GM23338 (cell line): ENCODE results near the gene SLC48A1. TPM values are rescaled to one million over a fixed set of nuclear protein-coding genes. Genes with fewer than 3 reads are reported as not detected.

ENCODE experiments used
- ATAC-seq: fragments of 200-7000 bp; cut with Tn5 transposase; 3 replicates; pipeline ENCODE4 v1.9.1; 2020
- DNase-seq: peaks from one replicate; pipeline ENCODE4 v3.0.0-alpha.2; 2015; ENCODE audit warnings: low spot score
- H2AFZ ChIP-seq: fragments of 200-600 bp; sonication (generic); 2 replicates; pipeline ENCODE4 v1.8.0; 2016; ENCODE audit warnings: antibody characterized with exemption, mild to moderate bottlenecking, moderate library complexity
- H3F3A ChIP-seq: fragments of 200-600 bp; sonication (generic); replicated peaks from 2 replicates; pipeline ENCODE4 v1.8.0; 2017; ENCODE audit warnings: antibody characterized with exemption, mixed run types, low read depth
- H3K27ac ChIP-seq: fragments of 200-600 bp; sonication (generic); 2 replicates; pipeline ENCODE4 v1.6.1; 2016; ENCODE audit warnings: low read depth
- H3K27me3 ChIP-seq: fragments of 200-600 bp; sonication (generic); 2 replicates; pipeline ENCODE4 v1.8.0; 2016; ENCODE audit warnings: mild to moderate bottlenecking, mixed run types, moderate library complexity; ENCODE audit not compliant: insufficient read depth
- H3K36me3 ChIP-seq: fragments of 200-600 bp; sonication (generic); 2 replicates; pipeline ENCODE4 v1.8.0; 2016; ENCODE audit warnings: mild to moderate bottlenecking; ENCODE audit not compliant: insufficient read depth
- H3K4me1 ChIP-seq: fragments of 200-600 bp; sonication (generic); 2 replicates; pipeline ENCODE4 v1.8.0; 2016; ENCODE audit warnings: mild to moderate bottlenecking, moderate library complexity; ENCODE audit not compliant: insufficient read depth
- H3K4me2 ChIP-seq: fragments of 200-600 bp; sonication (generic); 2 replicates; pipeline ENCODE4 v1.7.1; 2017; ENCODE audit warnings: mixed run types
- H3K4me3 ChIP-seq: fragments of 200-600 bp; sonication (generic); 2 replicates; pipeline ENCODE4 v1.6.1; 2016; ENCODE audit warnings: mixed run types
- H3K79me2 ChIP-seq: fragments of 200-600 bp; sonication (generic); replicated peaks from 2 replicates; pipeline ENCODE4 v1.8.0; 2017; ENCODE audit warnings: mild to moderate bottlenecking; ENCODE audit not compliant: insufficient read depth
- H3K9me2 ChIP-seq: fragments of 200-600 bp; sonication (generic); 2 replicates; pipeline ENCODE4 v1.8.0; 2017; ENCODE audit not compliant: insufficient read depth
- H4K20me1 ChIP-seq: fragments of 200-600 bp; sonication (generic); replicated peaks from 2 replicates; pipeline ENCODE4 v1.8.0; 2017; ENCODE audit warnings: mild to moderate bottlenecking; ENCODE audit not compliant: insufficient read depth
- H3K27ac Mint-ChIP-seq: 2 replicates; pipeline ENCODE4 v1.8.0; 2020; ENCODE audit warnings: inconsistent platforms, mild to moderate bottlenecking, moderate library complexity, mixed read lengths
- H3K27me3 Mint-ChIP-seq: 3 replicates; pipeline ENCODE4 v1.8.0; 2022; ENCODE audit warnings: low read depth, mild to moderate bottlenecking, moderate library complexity, mixed read lengths, inconsistent platforms; ENCODE audit not compliant: insufficient read depth, poor library complexity
- H3K36me3 Mint-ChIP-seq: 3 replicates; pipeline ENCODE4 v1.8.0; 2021; ENCODE audit warnings: low read depth, mild to moderate bottlenecking, inconsistent platforms, moderate library complexity, mixed read lengths
- H3K4me1 Mint-ChIP-seq: 3 replicates; pipeline ENCODE4 v1.8.0; 2020; ENCODE audit warnings: mild to moderate bottlenecking, inconsistent platforms, mixed read lengths
- H3K4me3 Mint-ChIP-seq: 3 replicates; pipeline ENCODE4 v1.8.0; 2021; ENCODE audit warnings: moderate library complexity, mild to moderate bottlenecking, inconsistent platforms, mixed read lengths
- H3K9me3 Mint-ChIP-seq: 3 replicates; pipeline ENCODE4 v1.8.0; 2020; ENCODE audit warnings: moderate library complexity, mild to moderate bottlenecking, inconsistent platforms, mixed read lengths
- CREB1 ChIP-seq: fragments of 250-450 bp; sonication (Bioruptor Pico); IDR thresholded peaks from 2 replicates; pipeline ENCODE4 v1.5.0; 2020; ENCODE audit warnings: low read depth, mild to moderate bottlenecking, moderate library complexity
- CTCF ChIP-seq, 2 experiments: fragments of 200-600 bp in 1 of 2; sonication (generic) in 1 of 2; conservative IDR thresholded peaks; 2 replicates each; pipeline versions ENCODE4 v1.5.1 to v1.6.1; 2016 to 2017; ENCODE audit warnings: antibody characterized with exemption in 2 of 2, low read depth in 2 of 2, mild to moderate bottlenecking in 2 of 2, moderate library complexity in 1 of 2
- ETS1 ChIP-seq: IDR thresholded peaks from 2 replicates; pipeline ENCODE4 v1.6.1; 2016; ENCODE audit warnings: antibody characterized with exemption
- ZNF331 ChIP-seq: fragments of 250-450 bp; sonication (Bioruptor Pico); IDR thresholded peaks from 2 replicates; pipeline ENCODE4 v1.5.0; 2020; ENCODE audit warnings: low read depth, mild to moderate bottlenecking, moderate library complexity
- polyA plus RNA-seq: library from polyadenylated mRNA; unstranded; fragments of >200 nt; fragmentation: Nextera tagmentation; extraction: Ambion mirVana; gene quantifications from 2 replicates; pipeline ENCODE4 v1.2.1, GENCODE V29; 2016
- total RNA-seq: library from RNA; depleted of rRNA; stranded (reverse); fragments of >200 nt; shearing (Covaris generic); gene quantifications from 2 replicates; pipeline ENCODE4 v1.2.3, GENCODE V29; 2014
- TF ChIP-seq, protein P1 (sequence below): fragments of 250-450 bp; sonication (Bioruptor Pico); IDR thresholded peaks from 2 replicates; pipeline ENCODE4 v1.5.0; 2020; ENCODE audit warnings: mild to moderate bottlenecking, moderate library complexity

SLC48A1 gene
- total and polyA plus RNA-seq, 2 experiments from 2014 or later, result 5.8 to 9.0 TPM

- Mint-ChIP-seq H3K4me1 (peaks cover 73% of the 10 kb centered on the region), H3K27me3 (peaks cover 10% of the 10 kb centered on the region), H3K4me3 (no peak overlapping the region; the same call in 2 of the 3 replicates), H3K36me3 (peaks cover 24% of the 10 kb centered on the region), H3K27ac (no peak overlapping the region), H3K9me3 (peaks cover 2% of the 10 kb centered on the region; the same call in 2 of the 3 replicates)
- TF ChIP-seq CREB1 (no peak), ETS1 (no peak), ZNF331 (CRISPR knock-in tag) (no peak), CTCF (conservative IDR thresholded peaks at IDR 0.05; ENCODE audit: low read depth in 2 of 2) (peak; percentile 47 to 58)
- TF ChIP-seq, protein P1, sequence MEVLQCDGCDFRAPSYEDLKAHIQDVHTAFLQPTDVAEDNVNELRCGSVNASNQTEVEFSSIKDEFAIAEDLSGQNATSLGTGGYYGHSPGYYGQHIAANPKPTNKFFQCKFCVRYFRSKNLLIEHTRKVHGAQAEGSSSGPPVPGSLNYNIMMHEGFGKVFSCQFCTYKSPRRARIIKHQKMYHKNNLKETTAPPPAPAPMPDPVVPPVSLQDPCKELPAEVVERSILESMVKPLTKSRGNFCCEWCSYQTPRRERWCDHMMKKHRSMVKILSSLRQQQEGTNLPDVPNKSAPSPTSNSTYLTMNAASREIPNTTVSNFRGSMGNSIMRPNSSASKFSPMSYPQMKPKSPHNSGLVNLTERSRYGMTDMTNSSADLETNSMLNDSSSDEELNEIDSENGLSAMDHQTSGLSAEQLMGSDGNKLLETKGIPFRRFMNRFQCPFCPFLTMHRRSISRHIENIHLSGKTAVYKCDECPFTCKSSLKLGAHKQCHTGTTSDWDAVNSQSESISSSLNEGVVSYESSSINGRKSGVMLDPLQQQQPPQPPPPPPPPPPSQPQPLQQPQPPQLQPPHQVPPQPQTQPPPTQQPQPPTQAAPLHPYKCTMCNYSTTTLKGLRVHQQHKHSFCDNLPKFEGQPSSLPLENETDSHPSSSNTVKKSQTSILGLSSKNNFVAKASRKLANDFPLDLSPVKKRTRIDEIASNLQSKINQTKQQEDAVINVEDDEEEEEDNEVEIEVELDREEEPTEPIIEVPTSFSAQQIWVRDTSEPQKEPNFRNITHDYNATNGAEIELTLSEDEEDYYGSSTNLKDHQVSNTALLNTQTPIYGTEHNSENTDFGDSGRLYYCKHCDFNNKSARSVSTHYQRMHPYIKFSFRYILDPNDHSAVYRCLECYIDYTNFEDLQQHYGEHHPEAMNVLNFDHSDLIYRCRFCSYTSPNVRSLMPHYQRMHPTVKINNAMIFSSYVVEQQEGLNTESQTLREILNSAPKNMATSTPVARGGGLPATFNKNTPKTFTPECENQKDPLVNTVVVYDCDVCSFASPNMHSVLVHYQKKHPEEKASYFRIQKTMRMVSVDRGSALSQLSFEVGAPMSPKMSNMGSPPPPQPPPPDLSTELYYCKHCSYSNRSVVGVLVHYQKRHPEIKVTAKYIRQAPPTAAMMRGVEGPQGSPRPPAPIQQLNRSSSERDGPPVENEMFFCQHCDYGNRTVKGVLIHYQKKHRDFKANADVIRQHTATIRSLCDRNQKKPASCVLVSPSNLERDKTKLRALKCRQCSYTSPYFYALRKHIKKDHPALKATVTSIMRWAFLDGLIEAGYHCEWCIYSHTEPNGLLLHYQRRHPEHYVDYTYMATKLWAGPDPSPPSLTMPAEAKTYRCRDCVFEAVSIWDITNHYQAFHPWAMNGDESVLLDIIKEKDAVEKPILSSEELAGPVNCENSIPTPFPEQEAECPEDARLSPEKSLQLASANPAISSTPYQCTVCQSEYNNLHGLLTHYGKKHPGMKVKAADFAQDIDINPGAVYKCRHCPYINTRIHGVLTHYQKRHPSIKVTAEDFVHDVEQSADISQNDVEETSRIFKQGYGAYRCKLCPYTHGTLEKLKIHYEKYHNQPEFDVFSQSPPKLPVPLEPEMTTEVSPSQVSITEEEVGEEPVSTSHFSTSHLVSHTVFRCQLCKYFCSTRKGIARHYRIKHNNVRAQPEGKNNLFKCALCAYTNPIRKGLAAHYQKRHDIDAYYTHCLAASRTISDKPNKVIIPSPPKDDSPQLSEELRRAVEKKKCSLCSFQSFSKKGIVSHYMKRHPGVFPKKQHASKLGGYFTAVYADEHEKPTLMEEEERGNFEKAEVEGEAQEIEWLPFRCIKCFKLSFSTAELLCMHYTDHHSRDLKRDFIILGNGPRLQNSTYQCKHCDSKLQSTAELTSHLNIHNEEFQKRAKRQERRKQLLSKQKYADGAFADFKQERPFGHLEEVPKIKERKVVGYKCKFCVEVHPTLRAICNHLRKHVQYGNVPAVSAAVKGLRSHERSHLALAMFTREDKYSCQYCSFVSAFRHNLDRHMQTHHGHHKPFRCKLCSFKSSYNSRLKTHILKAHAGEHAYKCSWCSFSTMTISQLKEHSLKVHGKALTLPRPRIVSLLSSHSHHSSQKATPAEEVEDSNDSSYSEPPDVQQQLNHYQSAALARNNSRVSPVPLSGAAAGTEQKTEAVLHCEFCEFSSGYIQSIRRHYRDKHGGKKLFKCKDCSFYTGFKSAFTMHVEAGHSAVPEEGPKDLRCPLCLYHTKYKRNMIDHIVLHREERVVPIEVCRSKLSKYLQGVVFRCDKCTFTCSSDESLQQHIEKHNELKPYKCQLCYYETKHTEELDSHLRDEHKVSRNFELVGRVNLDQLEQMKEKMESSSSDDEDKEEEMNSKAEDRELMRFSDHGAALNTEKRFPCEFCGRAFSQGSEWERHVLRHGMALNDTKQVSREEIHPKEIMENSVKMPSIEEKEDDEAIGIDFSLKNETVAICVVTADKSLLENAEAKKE (CRISPR knock-in tag), result no peak
- Histone ChIP-seq H3K4me2 (no peak overlapping the region), H3F3A (no peaks in the 10 kb centered on the region), H3K4me1 (peaks cover 5% of the 10 kb centered on the region), H2AFZ (no peak overlapping the region), H3K27me3 (no peaks in the 10 kb centered on the region), H3K27ac (no peak overlapping the region), H3K9me2 (no peaks in the 10 kb centered on the region), H4K20me1 (peaks cover 16% of the 10 kb centered on the region), H3K36me3 (no peaks in the 10 kb centered on the region), H3K4me3 (no peak overlapping the region), H3K79me2 (peaks cover 67% of the 10 kb centered on the region)
- ATAC-seq, result peak; percentile 39
- DNase-seq, result peak; percentile 77
Observed at GRCh38 chr12:47802312-47802711, 29.3 kb downstream of the SLC48A1 start.
